GM12891 (cell line): ENCODE measurements around the gene SLC15A1.

Source experiments
- POLR2A ChIP-seq: IDR thresholded peaks from 2 replicates; pipeline ENCODE4 v1.6.1; 2011; ENCODE audit warnings: low read depth, low read length, control low read depth
- POLR2AphosphoS5 ChIP-seq: IDR thresholded peaks from 2 replicates; pipeline ENCODE4 v1.6.1; 2011; ENCODE audit warnings: low read depth, low read length, control low read depth
- POU2F2 ChIP-seq: IDR thresholded peaks from 2 replicates; pipeline ENCODE4 v1.6.1; 2011; ENCODE audit warnings: low read depth, mild to moderate bottlenecking, control low read depth, low read length, moderate library complexity
- SPI1 ChIP-seq: IDR thresholded peaks from 2 replicates; pipeline ENCODE4 v1.6.1; 2011; ENCODE audit warnings: low read depth, low read length, control low read depth
- TAF1 ChIP-seq: IDR thresholded peaks from 2 replicates; pipeline ENCODE4 v1.6.1; 2011; ENCODE audit warnings: low read depth, low read length, control low read depth

DNA sequence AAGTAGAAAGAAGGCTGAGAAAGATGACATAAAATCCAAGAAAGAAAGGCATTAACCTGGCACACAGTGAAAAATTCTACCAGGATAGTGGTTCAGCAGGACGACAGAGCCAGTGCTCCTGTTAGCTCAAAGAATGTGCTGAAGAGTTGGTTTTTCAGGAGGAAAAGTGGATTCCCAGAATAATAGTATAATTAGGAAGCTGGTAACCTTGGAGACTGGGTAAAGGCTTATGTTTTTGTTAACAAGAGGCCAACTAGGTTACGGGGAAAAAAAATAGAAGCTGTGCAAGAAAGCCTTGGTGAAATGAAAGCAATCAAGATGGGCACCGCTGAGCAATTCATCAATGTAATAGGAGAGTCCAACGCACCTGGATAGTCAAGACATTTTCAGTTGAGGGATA, 54.7 kb downstream of the SLC15A1 start:
- TF ChIP-seq POLR2A, result no peak
- TF ChIP-seq POLR2AphosphoS5, result no peak
- no peak for TF ChIP-seq TAF1
- no peak for TF ChIP-seq SPI1
- no peak for TF ChIP-seq POU2F2
